ENCODE data around the gene MPHOSPH6.
"Not testable (repeated sequence)": the region's sequence is repeated elsewhere in the genome, so short reads cannot be mapped to it uniquely, and the experiment has no call there.

Gene MPHOSPH6

GRCh38 chr16:82175627-82176026 lies 5.6 kb upstream of the MPHOSPH6 start:
- DNase-seq (ENCODE audit: low spot score), result no peak

DNA sequence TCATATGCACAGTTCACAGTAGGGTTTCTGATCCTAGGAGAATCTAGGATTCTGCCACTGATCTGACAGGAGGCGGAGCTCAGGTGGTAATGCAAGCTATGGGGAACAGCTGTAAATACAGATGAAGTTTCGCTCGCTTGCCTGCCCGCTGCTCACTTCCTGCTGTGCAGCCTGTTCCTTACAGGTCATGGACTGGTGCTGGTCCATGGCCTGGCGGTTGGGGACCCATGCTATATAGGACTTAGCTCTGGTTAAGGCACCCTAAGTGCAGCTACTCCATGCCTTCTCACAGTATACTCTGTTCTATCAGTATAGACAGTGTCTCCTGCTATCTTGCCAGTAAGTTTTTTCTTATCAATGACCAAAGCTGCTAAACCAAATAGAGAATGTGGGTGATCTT lies 2.4 kb downstream of the MPHOSPH6 start:
- DNase-seq (ENCODE audit: low spot score), result no peak

DNA sequence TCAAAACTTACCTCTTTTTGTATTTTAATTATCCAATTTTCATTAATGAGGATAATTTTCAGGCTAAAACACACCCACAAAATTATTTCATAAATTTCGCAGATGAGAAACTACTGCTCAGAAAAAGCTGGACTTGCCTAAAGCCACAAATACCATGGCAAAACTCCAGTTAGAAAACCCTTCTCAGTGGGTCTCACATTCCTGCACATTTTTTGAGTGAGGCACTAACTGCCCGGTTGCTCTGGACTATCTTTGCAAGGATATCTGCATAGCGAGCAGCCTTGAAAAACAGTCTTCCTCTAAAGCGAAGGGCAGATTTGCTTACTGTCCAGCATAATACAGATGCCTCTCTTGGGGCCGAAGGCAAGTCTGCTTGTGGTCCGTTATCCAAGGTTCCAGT lies 9.8 kb downstream of the MPHOSPH6 start:
- no peak for DNase-seq (ENCODE audit: low spot score)

GRCh38 chr16:82157836-82158235 lies 12.2 kb downstream of the MPHOSPH6 start:
- DNase-seq (ENCODE audit: low spot score), result no peak

- DNase-seq (ENCODE audit: low spot score), result no peak
Measured at GRCh38 chr16:82157534-82157812, 12.6 kb downstream of the MPHOSPH6 start.

DNA sequence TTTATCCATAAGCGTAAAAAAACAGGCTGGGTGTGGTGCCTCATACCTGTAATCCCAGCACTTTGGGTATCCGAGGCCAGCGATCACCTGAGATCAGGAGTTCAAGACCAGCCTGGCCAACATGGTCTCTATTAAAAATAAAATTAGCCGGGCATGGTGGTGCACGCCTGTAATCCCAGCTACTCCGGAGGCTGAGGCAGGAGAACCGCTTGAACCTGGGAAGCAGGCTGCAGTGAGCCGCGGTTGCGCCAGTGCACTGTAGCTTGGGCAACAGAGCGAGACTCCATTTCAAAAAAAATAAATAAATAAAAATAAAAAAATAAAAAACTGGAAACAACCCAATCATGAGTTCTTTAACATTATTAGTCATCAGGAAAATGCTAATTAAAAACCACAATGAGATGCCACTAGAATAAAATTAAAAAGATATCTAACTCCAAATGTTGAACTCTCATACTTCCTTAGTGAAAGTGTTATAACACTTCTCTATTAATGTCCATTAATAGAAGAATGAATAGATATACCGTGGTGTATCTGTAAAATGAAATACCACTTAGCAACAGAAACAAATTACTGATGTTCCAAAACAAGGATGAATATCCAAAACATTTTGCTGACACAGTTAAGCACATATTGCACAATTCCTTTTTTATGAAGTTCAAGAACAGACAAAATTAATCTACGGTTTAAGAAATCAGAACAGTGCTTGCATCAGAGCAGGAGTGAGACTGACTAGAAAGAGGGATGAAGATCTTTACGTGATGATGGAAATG lies 13.1 kb downstream of the MPHOSPH6 start:
- DNase-seq (ENCODE audit: low spot score), result no peak

- DNase-seq (ENCODE audit: low spot score), result no peak
Measured at GRCh38 chr16:82152641-82153112, 17.3 kb downstream of the MPHOSPH6 start.

GRCh38 chr16:82152196-82152595 lies 17.8 kb downstream of the MPHOSPH6 start:
- DNase-seq (ENCODE audit: low spot score), result no peak

DNA sequence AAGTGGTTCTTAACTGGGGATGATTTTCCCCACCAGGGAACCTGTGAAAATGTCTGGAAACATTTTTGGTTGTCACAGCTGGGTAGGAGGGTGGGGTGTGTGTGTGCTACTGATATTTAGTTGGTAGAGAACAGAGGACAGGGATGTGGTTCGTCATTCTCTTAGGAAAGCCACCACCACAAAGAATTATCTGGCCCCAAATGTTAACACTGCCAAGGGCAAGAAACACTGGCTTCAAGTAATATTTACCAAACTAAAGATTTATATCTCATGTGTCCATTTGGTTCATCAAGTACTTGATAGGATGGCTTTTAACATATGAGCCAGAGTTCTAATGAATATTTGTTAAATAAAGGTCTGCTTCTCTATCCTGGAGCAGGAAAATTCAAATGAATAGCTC lies 19.5 kb downstream of the MPHOSPH6 start:
- no peak for DNase-seq (ENCODE audit: low spot score)

GRCh38 chr16:82149536-82149935 lies 20.5 kb downstream of the MPHOSPH6 start:
- no peak for DNase-seq (ENCODE audit: low spot score)

DNA sequence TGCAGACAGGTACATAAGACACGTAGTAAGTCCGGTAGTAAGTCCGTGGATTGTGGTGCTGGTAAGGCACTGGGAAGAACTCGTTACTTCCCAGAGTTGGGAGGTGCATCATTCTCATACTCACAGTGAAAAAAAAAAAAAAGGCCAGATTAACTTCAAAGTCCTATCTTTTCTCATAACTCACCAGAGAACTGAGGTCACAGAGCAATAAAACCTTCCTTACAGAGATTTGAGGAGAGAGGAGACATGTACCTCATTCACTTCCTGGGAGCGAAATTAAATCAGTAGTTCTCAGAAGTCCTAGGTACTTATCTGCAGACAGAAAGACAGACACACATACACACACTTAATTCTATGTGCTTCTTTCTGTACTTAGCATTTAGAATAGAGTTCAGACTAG lies 22.5 kb downstream of the MPHOSPH6 start:
- DNase-seq (ENCODE audit: low spot score), result no peak

- peak; percentile 83 for DNase-seq (ENCODE audit: low spot score)
Measured at GRCh38 chr16:82146957-82147356, 23.1 kb downstream of the MPHOSPH6 start.

DNA sequence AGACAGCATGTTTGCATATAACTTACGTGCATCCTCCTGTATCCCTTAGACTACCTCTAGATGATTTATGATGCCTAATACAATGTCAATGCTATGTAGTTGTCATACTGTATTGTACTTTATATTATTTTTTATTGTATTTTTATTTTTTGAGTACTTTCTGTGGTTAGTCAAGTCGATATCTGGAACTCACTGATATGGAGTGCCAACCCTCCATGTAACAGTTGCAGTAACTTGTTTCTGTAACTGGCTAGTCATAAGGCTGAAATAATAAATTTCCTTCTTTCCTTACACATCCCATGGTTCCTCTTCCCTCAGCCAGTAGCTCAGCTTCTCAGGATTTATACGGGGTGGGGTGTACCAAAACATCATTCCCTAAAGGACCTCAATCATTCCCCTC lies 23.5 kb downstream of the MPHOSPH6 start:
- no peak for DNase-seq (ENCODE audit: low spot score)

- not testable (repeated sequence) for DNase-seq (ENCODE audit: low spot score)
Measured at GRCh38 chr16:82139286-82139571, 30.8 kb downstream of the MPHOSPH6 start.

GRCh38 chr16:82138478-82139285 lies 31.3 kb downstream of the MPHOSPH6 start:
- no peak for DNase-seq (ENCODE audit: low spot score)

GRCh38 chr16:82137822-82138167 lies 32.2 kb downstream of the MPHOSPH6 start:
- DNase-seq (ENCODE audit: low spot score), result no peak

GRCh38 chr16:82136956-82137821 lies 32.8 kb downstream of the MPHOSPH6 start:
- DNase-seq (ENCODE audit: low spot score), result no peak

DNA sequence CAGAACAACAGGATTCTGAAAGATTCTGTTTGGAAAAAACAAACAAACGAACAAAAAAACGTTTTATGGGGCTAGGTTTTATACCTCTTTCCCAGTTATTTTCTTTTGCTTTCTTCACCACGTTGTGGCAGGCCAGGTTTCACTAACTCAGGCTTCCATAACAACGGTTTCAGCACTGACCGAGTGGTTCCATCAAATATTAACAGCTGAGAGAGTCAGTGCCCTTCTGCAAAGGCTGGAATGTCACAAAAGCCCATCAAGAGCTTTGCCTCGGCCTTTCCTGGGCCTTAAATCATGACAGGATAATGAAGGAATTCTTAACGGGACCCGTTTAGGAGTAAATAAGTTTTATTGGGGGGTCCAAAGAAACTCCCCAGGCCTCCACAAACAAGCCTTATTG lies 34.2 kb downstream of the MPHOSPH6 start:
- no peak for DNase-seq (ENCODE audit: low spot score)

GRCh38 chr16:82134846-82135245 lies 35.2 kb downstream of the MPHOSPH6 start:
- DNase-seq (ENCODE audit: low spot score), result no peak

- no peak for DNase-seq (ENCODE audit: low spot score)
Measured at GRCh38 chr16:82133798-82134197, 36.2 kb downstream of the MPHOSPH6 start.

DNA sequence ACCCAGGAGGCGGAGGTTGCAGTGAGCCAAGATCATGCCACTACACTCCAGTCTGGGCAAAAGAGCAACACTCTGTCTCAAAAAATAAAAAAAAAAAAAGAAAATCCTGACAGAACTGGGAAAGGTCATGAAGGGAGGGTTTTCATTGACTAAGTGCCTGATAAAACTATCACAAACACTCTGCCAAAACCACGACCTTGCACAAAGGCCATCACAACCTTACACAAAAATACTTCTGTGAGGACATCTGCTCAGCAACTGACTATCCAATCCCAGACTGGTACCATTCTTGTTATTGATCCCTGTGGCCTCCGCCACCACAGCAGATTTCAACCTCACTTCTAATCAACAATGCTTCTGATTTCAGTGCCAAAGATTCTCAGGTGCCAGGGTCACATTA lies 40.1 kb downstream of the MPHOSPH6 start:
- DNase-seq (ENCODE audit: low spot score), result no peak

GRCh38 chr16:82124651-82125050 lies 45.4 kb downstream of the MPHOSPH6 start:
- no peak for DNase-seq (ENCODE audit: low spot score)

- peak; percentile 18 for DNase-seq (ENCODE audit: low spot score)
Measured at GRCh38 chr16:82119405-82119804, 50.6 kb downstream of the MPHOSPH6 start.
